ENCODE data around the gene HS3ST4. TPM values are rescaled to one million over a fixed set of nuclear protein-coding genes. Genes with fewer than 3 reads are reported as not detected.

HS3ST4 gene
- total RNA-seq, 1 experiment from 2014 or later = not detected

DNA sequence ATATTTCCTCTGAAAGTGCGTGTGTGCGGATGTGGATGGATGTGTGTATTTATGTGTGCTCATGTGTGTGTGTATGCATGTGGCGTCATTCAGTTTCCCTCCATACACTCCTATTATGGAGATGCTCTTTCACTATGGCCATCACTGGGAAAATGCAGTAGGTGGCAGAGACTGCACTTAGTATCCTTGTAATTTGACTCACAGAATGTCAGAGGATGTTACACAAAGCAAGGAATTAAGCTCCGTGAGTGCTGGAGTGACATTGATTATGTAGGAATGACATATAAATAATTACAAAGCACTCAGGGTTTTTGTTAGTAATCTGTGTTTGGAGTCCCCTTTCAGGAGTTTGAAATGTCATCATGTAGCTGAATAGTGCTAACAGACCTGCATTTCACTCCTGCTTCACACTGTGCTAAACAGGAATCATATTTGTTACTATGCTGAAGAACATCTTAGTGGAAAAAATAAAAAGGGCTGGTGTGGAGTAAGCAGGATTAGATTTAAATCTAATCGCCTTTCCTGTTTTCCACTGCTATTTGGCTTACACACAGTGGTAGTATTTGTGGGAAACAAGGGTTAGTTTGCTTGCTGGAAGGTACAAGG is 59.6 kb downstream of the HS3ST4 start:
- H3K9me3 ChIP-seq (ENCODE audit: control insufficient read depth in 1 of 2, insufficient read depth in 1 of 2, low read depth in 1 of 2, low read length in 2 of 2) = no peaks in the 10 kb centered on the region
- H3K27me3 ChIP-seq (ENCODE audit: insufficient read depth, low read length) = 0 out of 2 replicates have a peak, but pooled peaks cover 3% of the 10 kb centered on the region
- ATAC-seq (no peak), DNase-seq (ENCODE audit: low read depth, low spot score) (no peak)
- no peaks in the 10 kb centered on the region for H3K36me3 ChIP-seq (ENCODE audit: control insufficient read depth in 1 of 2, insufficient read depth in 2 of 2, low read length in 2 of 2)
- ChIA-PET POLR2A (no interaction called here), RAD21 (ENCODE audit: low non-redundant PET in 1 of 2, low total read pairs in 2 of 2, uncharacterized antibody in 2 of 2, unreplicated experiment in 2 of 2) (no interaction called here), CTCF (no interaction called here)
- no peak overlapping the region for H3K9ac ChIP-seq (ENCODE audit: low read length)
- H3K4me1 ChIP-seq (ENCODE audit: control insufficient read depth in 1 of 2, insufficient read depth in 2 of 2, low read length in 2 of 2) = no peaks in the 10 kb centered on the region
- no peaks in the 10 kb centered on the region for H3K79me2 ChIP-seq (ENCODE audit: insufficient read depth, low read length)
- H3K4me2 ChIP-seq (ENCODE audit: low read length) = no peak overlapping the region
- H3K27ac ChIP-seq (ENCODE audit: low read depth, low read length) = no peak overlapping the region
- H3K4me3 ChIP-seq (replicated peaks in 1 of 2; ENCODE audit: low read depth in 1 of 2, low read length in 2 of 2) = no peak overlapping the region
- H3K9me2 ChIP-seq (ENCODE audit: insufficient read depth) = no peaks in the 10 kb centered on the region
- no peaks in the 10 kb centered on the region for H4K20me1 ChIP-seq (ENCODE audit: insufficient read depth)
- BruUV-seq (replicated peaks) = no TSS peak
- no peak overlapping the region for H2AFZ ChIP-seq (ENCODE audit: low read depth, low read length, poor library complexity, severe bottlenecking)
- TF ChIP-seq, protein P1, sequence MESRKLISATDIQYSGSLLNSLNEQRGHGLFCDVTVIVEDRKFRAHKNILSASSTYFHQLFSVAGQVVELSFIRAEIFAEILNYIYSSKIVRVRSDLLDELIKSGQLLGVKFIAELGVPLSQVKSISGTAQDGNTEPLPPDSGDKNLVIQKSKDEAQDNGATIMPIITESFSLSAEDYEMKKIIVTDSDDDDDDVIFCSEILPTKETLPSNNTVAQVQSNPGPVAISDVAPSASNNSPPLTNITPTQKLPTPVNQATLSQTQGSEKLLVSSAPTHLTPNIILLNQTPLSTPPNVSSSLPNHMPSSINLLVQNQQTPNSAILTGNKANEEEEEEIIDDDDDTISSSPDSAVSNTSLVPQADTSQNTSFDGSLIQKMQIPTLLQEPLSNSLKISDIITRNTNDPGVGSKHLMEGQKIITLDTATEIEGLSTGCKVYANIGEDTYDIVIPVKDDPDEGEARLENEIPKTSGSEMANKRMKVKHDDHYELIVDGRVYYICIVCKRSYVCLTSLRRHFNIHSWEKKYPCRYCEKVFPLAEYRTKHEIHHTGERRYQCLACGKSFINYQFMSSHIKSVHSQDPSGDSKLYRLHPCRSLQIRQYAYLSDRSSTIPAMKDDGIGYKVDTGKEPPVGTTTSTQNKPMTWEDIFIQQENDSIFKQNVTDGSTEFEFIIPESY (IDR thresholded peaks at IDR 0.05; ENCODE audit: extremely low read depth, insufficient replicate concordance, low read length) = no peak
- TF ChIP-seq EZH2phosphoT487 (IDR thresholded peaks at IDR 0.05; ENCODE audit: borderline replicate concordance) = no peak
- TF ChIP-seq EGR1 (IDR thresholded peaks at IDR 0.05; ENCODE audit: low read depth) = no peak
- no peak for TF ChIP-seq SIN3A (IDR thresholded peaks at IDR 0.05; ENCODE audit: low read depth)
- no peak for TF ChIP-seq SRF (IDR thresholded peaks at IDR 0.05; ENCODE audit: low read depth)
- TF ChIP-seq ZNF274 (IDR thresholded peaks at IDR 0.05; ENCODE audit: low read depth, low read length) = no peak
- TF ChIP-seq JUND (IDR thresholded peaks at IDR 0.05) = no peak
- no peak for TF ChIP-seq ELF1 (IDR thresholded peaks at IDR 0.05; ENCODE audit: borderline replicate concordance, low read depth)
- TF ChIP-seq ATF3 (IDR thresholded peaks at IDR 0.05) = no peak
- no peak for TF ChIP-seq TCF7L2 (IDR thresholded peaks at IDR 0.05; ENCODE audit: borderline replicate concordance, extremely low read depth, insufficient read depth, insufficient read length)
- no peak for TF ChIP-seq POLR2AphosphoS5 (IDR thresholded peaks at IDR 0.05; ENCODE audit: low read depth, low read length)
- no peak for TF ChIP-seq POLR2A (IDR thresholded peaks at IDR 0.05; ENCODE audit: borderline replicate concordance, extremely low read depth, insufficient read depth, insufficient read length)
- TF ChIP-seq EZH2 (IDR thresholded peaks at IDR 0.05) = no peak
- intact Hi-C loops (cut with micrococcal nuclease) = no loop called here

Measured in HCT116 (cell line).